Measurements from ENCODE around the gene ESAM. TPM values are rescaled to one million over a fixed set of nuclear protein-coding genes. Genes with fewer than 3 reads are reported as not detected.

The ESAM gene
- total RNA-seq, 1 donor from 2014 or later, result 1.7 TPM

DNA sequence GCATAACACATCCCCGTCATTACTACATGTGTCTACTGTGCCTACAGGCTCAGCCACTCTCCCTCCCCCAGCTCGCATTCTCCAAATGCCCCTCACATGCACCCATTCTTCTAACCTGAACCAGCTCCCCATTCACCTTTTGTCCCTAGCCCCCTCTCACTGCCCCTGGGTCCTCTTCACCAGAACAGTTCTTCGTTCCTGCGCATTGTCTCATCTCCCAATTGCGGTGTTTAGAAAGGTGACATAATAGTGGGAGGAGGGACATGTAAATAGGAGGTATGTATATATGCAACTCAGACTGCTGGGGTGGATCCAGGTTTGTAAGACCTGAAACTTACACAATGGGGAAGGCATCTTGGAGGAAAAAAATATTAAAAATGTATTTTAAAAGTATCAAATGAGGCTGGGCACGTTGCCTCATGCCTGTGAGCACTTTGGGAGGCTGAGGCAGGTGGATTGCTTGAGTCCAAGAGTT is 5.3 kb downstream of the ESAM start:
- Mint-ChIP-seq H3K27me3 (ENCODE audit: unreplicated experiment) (peaks cover 34% of the 10 kb centered on the region), H3K9me3 (ENCODE audit: unreplicated experiment) (no peaks in the 10 kb centered on the region), H3K4me3 (ENCODE audit: unreplicated experiment) (no peak overlapping the region), H3K27ac (ENCODE audit: unreplicated experiment) (no peak overlapping the region), H3K4me1 (ENCODE audit: unreplicated experiment) (peaks cover 19% of the 10 kb centered on the region), H3K36me3 (ENCODE audit: unreplicated experiment) (no peaks in the 10 kb centered on the region)
- DNase-seq (ENCODE audit: extremely low spot score, unreplicated experiment), result no peak
- TF ChIP-seq, protein P1, sequence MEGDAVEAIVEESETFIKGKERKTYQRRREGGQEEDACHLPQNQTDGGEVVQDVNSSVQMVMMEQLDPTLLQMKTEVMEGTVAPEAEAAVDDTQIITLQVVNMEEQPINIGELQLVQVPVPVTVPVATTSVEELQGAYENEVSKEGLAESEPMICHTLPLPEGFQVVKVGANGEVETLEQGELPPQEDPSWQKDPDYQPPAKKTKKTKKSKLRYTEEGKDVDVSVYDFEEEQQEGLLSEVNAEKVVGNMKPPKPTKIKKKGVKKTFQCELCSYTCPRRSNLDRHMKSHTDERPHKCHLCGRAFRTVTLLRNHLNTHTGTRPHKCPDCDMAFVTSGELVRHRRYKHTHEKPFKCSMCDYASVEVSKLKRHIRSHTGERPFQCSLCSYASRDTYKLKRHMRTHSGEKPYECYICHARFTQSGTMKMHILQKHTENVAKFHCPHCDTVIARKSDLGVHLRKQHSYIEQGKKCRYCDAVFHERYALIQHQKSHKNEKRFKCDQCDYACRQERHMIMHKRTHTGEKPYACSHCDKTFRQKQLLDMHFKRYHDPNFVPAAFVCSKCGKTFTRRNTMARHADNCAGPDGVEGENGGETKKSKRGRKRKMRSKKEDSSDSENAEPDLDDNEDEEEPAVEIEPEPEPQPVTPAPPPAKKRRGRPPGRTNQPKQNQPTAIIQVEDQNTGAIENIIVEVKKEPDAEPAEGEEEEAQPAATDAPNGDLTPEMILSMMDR (IDR thresholded peaks at IDR 0.05), result no peak

DNA sequence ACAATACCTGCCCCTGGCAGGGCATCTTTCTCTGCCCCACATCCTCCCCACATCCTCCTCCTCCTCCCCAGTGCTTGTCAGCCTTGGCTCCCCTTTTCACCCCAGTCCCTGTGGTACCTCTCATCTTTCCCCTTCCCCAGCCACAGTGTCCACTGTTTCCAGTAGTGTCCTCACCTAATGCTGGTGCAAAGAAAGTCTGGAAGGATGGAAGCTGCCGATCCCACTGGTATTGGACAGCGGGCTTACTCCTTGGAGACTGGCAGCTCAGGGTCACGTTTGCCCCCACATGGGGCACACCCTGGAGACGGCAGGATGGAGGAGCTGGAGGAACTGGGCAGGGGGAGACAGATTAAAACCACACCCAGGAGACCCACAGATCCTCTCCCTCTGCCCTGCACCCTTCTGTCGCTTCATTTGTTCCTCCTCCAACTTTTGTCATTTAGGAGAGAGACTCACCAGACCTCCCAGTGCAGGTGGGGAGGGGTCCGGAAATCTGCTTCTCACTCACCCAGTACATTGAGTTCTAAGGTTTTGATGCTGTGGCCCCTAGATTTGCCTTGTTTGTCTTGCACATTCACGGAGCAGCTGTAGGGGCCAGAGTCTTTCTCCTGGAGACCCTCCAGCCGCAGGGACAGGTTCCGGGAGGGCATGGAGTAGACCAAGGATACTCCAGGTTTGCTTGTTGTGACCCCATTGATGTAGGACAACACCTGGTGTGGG is 5.9 kb downstream of the ESAM start:
- Mint-ChIP-seq H3K4me3 (ENCODE audit: unreplicated experiment) (no peak overlapping the region), H3K9me3 (ENCODE audit: unreplicated experiment) (no peaks in the 10 kb centered on the region), H3K27ac (ENCODE audit: unreplicated experiment) (no peak overlapping the region), H3K4me1 (ENCODE audit: unreplicated experiment) (peaks cover 19% of the 10 kb centered on the region), H3K36me3 (ENCODE audit: unreplicated experiment) (no peaks in the 10 kb centered on the region), H3K27me3 (ENCODE audit: unreplicated experiment) (peaks cover 29% of the 10 kb centered on the region)
- TF ChIP-seq, protein P1 (IDR thresholded peaks at IDR 0.05), result no peak
- DNase-seq (ENCODE audit: extremely low spot score, unreplicated experiment), result no peak

DNA sequence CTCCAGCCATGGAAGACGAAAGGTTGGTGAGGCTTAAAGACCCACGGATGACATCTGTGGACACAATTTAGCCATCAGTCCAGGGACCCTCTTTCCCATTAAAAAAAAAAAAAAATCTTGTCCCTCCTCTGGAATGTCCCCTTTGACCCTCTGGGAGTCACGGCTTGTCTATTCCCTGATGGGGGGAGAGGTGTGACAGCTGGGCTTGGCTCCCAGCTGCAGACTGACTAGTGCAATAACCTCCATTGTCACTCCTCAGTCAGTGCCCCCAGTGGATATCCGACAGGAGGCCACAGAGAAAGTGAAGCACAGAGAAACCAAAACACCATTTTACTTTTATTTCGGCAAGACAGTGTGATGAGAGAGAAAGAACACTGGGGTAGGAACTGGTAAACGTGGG is 7.4 kb downstream of the ESAM start:
- no peak overlapping the region for H3K27ac Mint-ChIP-seq (ENCODE audit: unreplicated experiment)
- H3K4me3 Mint-ChIP-seq (ENCODE audit: unreplicated experiment), result no peak overlapping the region
- H3K27me3 Mint-ChIP-seq (ENCODE audit: unreplicated experiment), result peaks cover 22% of the 10 kb centered on the region
- no peaks in the 10 kb centered on the region for H3K36me3 Mint-ChIP-seq (ENCODE audit: unreplicated experiment)
- TF ChIP-seq, protein P1 (IDR thresholded peaks at IDR 0.05), result no peak
- H3K4me1 Mint-ChIP-seq (ENCODE audit: unreplicated experiment), result peaks cover 12% of the 10 kb centered on the region
- no peak for DNase-seq (ENCODE audit: extremely low spot score, unreplicated experiment)
- H3K9me3 Mint-ChIP-seq (ENCODE audit: unreplicated experiment), result no peaks in the 10 kb centered on the region

DNA sequence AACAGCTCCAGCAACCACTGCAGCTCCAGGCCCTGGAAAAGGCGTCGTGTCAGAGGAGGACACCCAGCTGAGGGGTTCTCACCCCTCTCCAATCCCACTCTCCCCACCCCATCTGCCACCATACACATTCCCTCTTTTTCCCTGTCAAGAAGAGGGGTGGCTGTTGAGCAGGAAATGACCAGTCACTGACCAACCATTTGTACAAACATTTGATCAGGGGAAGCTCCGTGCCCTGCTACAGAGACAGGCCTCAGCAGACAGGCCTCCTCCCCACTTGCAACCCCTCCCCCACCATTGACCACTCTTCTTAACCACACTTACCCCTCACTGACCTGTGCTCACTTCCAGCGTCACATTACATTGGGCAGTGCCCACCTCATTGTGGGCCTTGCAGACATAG is 7.8 kb downstream of the ESAM start:
- TF ChIP-seq, protein P1 (IDR thresholded peaks at IDR 0.05), result no peak
- Mint-ChIP-seq H3K4me3 (ENCODE audit: unreplicated experiment) (no peak overlapping the region), H3K27me3 (ENCODE audit: unreplicated experiment) (peaks cover 25% of the 10 kb centered on the region), H3K36me3 (ENCODE audit: unreplicated experiment) (no peaks in the 10 kb centered on the region), H3K9me3 (ENCODE audit: unreplicated experiment) (no peaks in the 10 kb centered on the region), H3K27ac (ENCODE audit: unreplicated experiment) (no peak overlapping the region), H3K4me1 (ENCODE audit: unreplicated experiment) (peaks cover 12% of the 10 kb centered on the region)
- peak; percentile 44 for DNase-seq (ENCODE audit: extremely low spot score, unreplicated experiment)

DNA sequence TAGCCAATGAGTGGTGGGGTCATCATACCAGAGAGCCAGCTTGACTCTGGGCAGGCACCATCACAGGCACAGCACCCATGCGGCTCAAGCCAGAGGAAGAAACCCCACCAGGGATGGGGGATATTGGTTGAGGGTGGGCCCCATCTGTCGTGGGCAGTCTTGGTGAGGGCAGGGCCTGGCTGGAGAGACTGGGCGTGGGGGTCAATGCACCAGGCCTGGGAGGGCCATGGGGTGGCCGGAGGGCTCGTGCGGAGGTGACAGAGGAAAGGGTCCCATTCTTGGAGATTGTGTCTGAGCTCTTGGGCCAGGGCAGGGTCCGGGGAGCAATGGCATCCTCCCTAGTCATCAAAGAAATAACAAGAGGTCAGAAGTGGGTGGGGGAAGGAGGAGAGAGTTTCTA is 8.5 kb downstream of the ESAM start:
- no peaks in the 10 kb centered on the region for H3K36me3 Mint-ChIP-seq (ENCODE audit: unreplicated experiment)
- peaks cover 23% of the 10 kb centered on the region for H3K27me3 Mint-ChIP-seq (ENCODE audit: unreplicated experiment)
- DNase-seq (ENCODE audit: extremely low spot score, unreplicated experiment), result peak; percentile 32
- H3K27ac Mint-ChIP-seq (ENCODE audit: unreplicated experiment), result no peak overlapping the region
- H3K9me3 Mint-ChIP-seq (ENCODE audit: unreplicated experiment), result no peaks in the 10 kb centered on the region
- H3K4me1 Mint-ChIP-seq (ENCODE audit: unreplicated experiment), result peaks cover 11% of the 10 kb centered on the region
- no peak overlapping the region for H3K4me3 Mint-ChIP-seq (ENCODE audit: unreplicated experiment)
- TF ChIP-seq, protein P1 (IDR thresholded peaks at IDR 0.05), result no peak

Data from osteocyte (in vitro differentiated cells).